HEK293 (cell line): ENCODE measurements around the gene JPH2.

Experiments
- AEBP2 ChIP-seq: fragments of 450-650 bp; formaldehyde crosslinking; IDR thresholded peaks from 2 replicates; pipeline ENCODE4 v1.5.1; 2016; ENCODE audit warnings: missing biosample characterization, missing genetic modification characterization, borderline replicate concordance
- CTCF ChIP-seq: fragments of 450-650 bp; formaldehyde crosslinking; IDR thresholded peaks from 2 replicates; pipeline ENCODE4 v1.5.1; 2016; ENCODE audit warnings: missing biosample characterization, missing genetic modification characterization
- INSM2 ChIP-seq: fragments of 450-650 bp; formaldehyde crosslinking; IDR thresholded peaks from 2 replicates; pipeline ENCODE4 v1.5.1; 2016; ENCODE audit warnings: missing biosample characterization, missing genetic modification characterization
- KLF7 ChIP-seq: fragments of 450-650 bp; formaldehyde crosslinking; IDR thresholded peaks from 2 replicates; pipeline ENCODE4 v1.5.1; 2016; ENCODE audit warnings: missing biosample characterization, missing genetic modification characterization, borderline replicate concordance
- OVOL3 ChIP-seq: fragments of 450-650 bp; formaldehyde crosslinking; IDR thresholded peaks from 2 replicates; pipeline ENCODE4 v1.5.1; 2016; ENCODE audit warnings: missing biosample characterization, missing genetic modification characterization
- PRDM2 ChIP-seq: fragments of 450-650 bp; formaldehyde crosslinking; IDR thresholded peaks from 2 replicates; pipeline ENCODE4 v1.5.1; 2016; ENCODE audit warnings: missing biosample characterization, missing genetic modification characterization, borderline replicate concordance
- SCRT1 ChIP-seq: fragments of 450-650 bp; formaldehyde crosslinking; IDR thresholded peaks from 2 replicates; pipeline ENCODE4 v1.5.1; 2016; ENCODE audit warnings: missing biosample characterization, missing genetic modification characterization, borderline replicate concordance
- SP2 ChIP-seq: fragments of 450-650 bp; formaldehyde crosslinking; IDR thresholded peaks from 2 replicates; pipeline ENCODE4 v1.5.1; 2016; ENCODE audit warnings: missing biosample characterization, missing genetic modification characterization
- ZBTB20 ChIP-seq: fragments of 450-650 bp; formaldehyde crosslinking; IDR thresholded peaks from 2 replicates; pipeline ENCODE4 v1.5.1; 2016; ENCODE audit warnings: missing biosample characterization, missing genetic modification characterization
- ZEB2 ChIP-seq: fragments of 450-650 bp; formaldehyde crosslinking; IDR thresholded peaks from 2 replicates; pipeline ENCODE4 v1.5.1; 2016; ENCODE audit warnings: missing biosample characterization, missing genetic modification characterization
- ZNF114 ChIP-seq: fragments of 450-650 bp; formaldehyde crosslinking; IDR thresholded peaks from 2 replicates; pipeline ENCODE4 v1.5.0; 2017; ENCODE audit warnings: missing biosample characterization, missing genetic modification characterization
- ZNF184 ChIP-seq: fragments of 450-650 bp; IDR thresholded peaks from 2 replicates; pipeline ENCODE4 v1.5.1; 2018; ENCODE audit warnings: missing biosample characterization, mild to moderate bottlenecking, missing genetic modification characterization
- ZNF266 ChIP-seq: fragments of 450-650 bp; formaldehyde crosslinking; IDR thresholded peaks from 2 replicates; pipeline ENCODE4 v1.5.1; 2016; ENCODE audit warnings: missing biosample characterization, missing genetic modification characterization, low read depth
- ZNF292 ChIP-seq: fragments of 450-650 bp; formaldehyde crosslinking; IDR thresholded peaks from 2 replicates; pipeline ENCODE4 v1.5.1; 2016; ENCODE audit warnings: low read depth, missing biosample characterization, missing genetic modification characterization, borderline replicate concordance
- ZNF302 ChIP-seq: fragments of 450-650 bp; formaldehyde crosslinking; IDR thresholded peaks from 2 replicates; pipeline ENCODE4 v1.5.1; 2016; ENCODE audit warnings: missing biosample characterization, missing genetic modification characterization, low read depth
- ZNF311 ChIP-seq: fragments of 450-650 bp; formaldehyde crosslinking; IDR thresholded peaks from 2 replicates; pipeline ENCODE4 v1.5.1; 2017; ENCODE audit warnings: missing biosample characterization, missing genetic modification characterization, borderline replicate concordance
- ZNF354C ChIP-seq: fragments of 450-650 bp; formaldehyde crosslinking; IDR thresholded peaks from 2 replicates; pipeline ENCODE4 v1.5.1; 2016; ENCODE audit warnings: missing biosample characterization, missing genetic modification characterization, low read depth, borderline replicate concordance
- ZNF398 ChIP-seq: fragments of 450-650 bp; formaldehyde crosslinking; IDR thresholded peaks from 2 replicates; pipeline ENCODE4 v1.5.1; 2017; ENCODE audit warnings: missing biosample characterization, missing genetic modification characterization
- ZNF513 ChIP-seq: fragments of 450-650 bp; IDR thresholded peaks from 2 replicates; pipeline ENCODE4 v1.5.1; 2018; ENCODE audit warnings: missing biosample characterization, missing genetic modification characterization
- ZNF560 ChIP-seq: fragments of 450-650 bp; formaldehyde crosslinking; IDR thresholded peaks from 2 replicates; pipeline ENCODE4 v1.5.1; 2017; ENCODE audit warnings: missing biosample characterization, missing genetic modification characterization, borderline replicate concordance
- ZNF707 ChIP-seq: fragments of 450-650 bp; formaldehyde crosslinking; IDR thresholded peaks from 2 replicates; pipeline ENCODE4 v1.5.1; 2016; ENCODE audit warnings: missing biosample characterization, missing genetic modification characterization
- ZNF777 ChIP-seq: fragments of 450-650 bp; formaldehyde crosslinking; IDR thresholded peaks from 2 replicates; pipeline ENCODE4 v1.5.1; 2017; ENCODE audit warnings: missing biosample characterization, missing genetic modification characterization, borderline replicate concordance
- ZNF837 ChIP-seq: fragments of 450-650 bp; formaldehyde crosslinking; IDR thresholded peaks from 2 replicates; pipeline ENCODE4 v1.5.1; 2016; ENCODE audit warnings: missing biosample characterization, missing genetic modification characterization
- ZSCAN30 ChIP-seq: fragments of 450-650 bp; IDR thresholded peaks from 2 replicates; pipeline ENCODE4 v1.5.1; 2018; ENCODE audit warnings: missing biosample characterization, mild to moderate bottlenecking, missing genetic modification characterization, moderate library complexity

The JPH2 gene

GRCh38 chr20:44204156-44204831, 17.3 kb upstream of the JPH2 start (continued):
- TF ChIP-seq PRDM2 (tag by site-specific recombination) (no peak), SP2 (tag by site-specific recombination) (no peak), CTCF (tag by site-specific recombination) (no peak), ZNF707 (tag by site-specific recombination) (no peak), ZNF311 (tag by site-specific recombination) (no peak), ZNF302 (tag by site-specific recombination) (no peak), AEBP2 (tag by site-specific recombination) (no peak), ZEB2 (tag by site-specific recombination) (peak; percentile 59; the same call in 1 of the 2 replicates), ZNF292 (no peak), SCRT1 (tag by site-specific recombination) (no peak), ZNF560 (no peak), OVOL3 (tag by site-specific recombination) (no peak), ZBTB20 (tag by site-specific recombination) (no peak), INSM2 (tag by site-specific recombination) (peak; percentile 54; the same call in 1 of the 2 replicates), ZNF354C (tag by site-specific recombination) (no peak), ZNF777 (tag by site-specific recombination) (no peak), ZSCAN30 (tag by site-specific recombination) (no peak), ZNF513 (tag by site-specific recombination) (no peak), KLF7 (tag by site-specific recombination) (no peak), ZNF114 (no peak), ZNF266 (tag by site-specific recombination) (no peak), ZNF398 (tag by site-specific recombination) (no peak), ZNF837 (tag by site-specific recombination) (no peak), ZNF184 (tag by site-specific recombination) (peak; percentile 73; the same call in 1 of the 2 replicates)
